Smooth muscle cell (in vitro differentiated cells): ENCODE results near the gene CLEC20A. TPM values are rescaled to one million over a fixed set of nuclear protein-coding genes. Genes with fewer than 3 reads are reported as not detected.
A peak's percentile ranks its signal among the peaks of the same experiment; 100 is the strongest.

Experiments used
- DNase-seq: peaks from one replicate; lab custom pipeline; 2025; ENCODE audit not compliant: unreplicated experiment; lab: John Stamatoyannopoulos, UW
- H2AFZ ChIP-seq: fragments of 200-600 bp; sonication (generic); 2 replicates; pipeline ENCODE4 v1.6.0; 2016; ENCODE audit warnings: antibody characterized with exemption, low read depth, mild to moderate bottlenecking
- H3F3A ChIP-seq: fragments of 200-600 bp; sonication (generic); 2 replicates; pipeline ENCODE4 v1.6.0; 2017; ENCODE audit warnings: antibody characterized with exemption, low read depth
- H3K27ac ChIP-seq: fragments of 200-600 bp; sonication (generic); 2 replicates; pipeline ENCODE4 v1.5.1; 2016; ENCODE audit warnings: low read depth, mild to moderate bottlenecking
- H3K27me3 ChIP-seq: fragments of 200-600 bp; sonication (generic); 2 replicates; pipeline ENCODE4 v1.6.1; 2016; ENCODE audit warnings: low read depth, mild to moderate bottlenecking
- H3K36me3 ChIP-seq: fragments of 200-600 bp; sonication (generic); 2 replicates; pipeline ENCODE4 v1.5.1; 2016; ENCODE audit warnings: low read depth
- H3K4me1 ChIP-seq: fragments of 200-600 bp; sonication (generic); 2 replicates; pipeline ENCODE4 v1.5.1; 2016; ENCODE audit warnings: low read depth
- H3K4me2 ChIP-seq: fragments of 200-600 bp; sonication (generic); 2 replicates; pipeline ENCODE4 v1.6.0; 2016; ENCODE audit warnings: mild to moderate bottlenecking
- H3K4me3 ChIP-seq: fragments of 200-600 bp; sonication (generic); 2 replicates; pipeline ENCODE4 v1.5.1; 2016; ENCODE audit warnings: mild to moderate bottlenecking
- H3K79me2 ChIP-seq: fragments of 200-600 bp; sonication (generic); 2 replicates; pipeline ENCODE4 v1.6.0; 2016; ENCODE audit warnings: low read depth, mild to moderate bottlenecking
- H3K9ac ChIP-seq: fragments of 200-600 bp; sonication (generic); 2 replicates; pipeline ENCODE4 v1.6.0; 2016; ENCODE audit warnings: low read depth
- H3K9me3 ChIP-seq: fragments of 200-600 bp; sonication (generic); replicated peaks from 2 replicates; pipeline ENCODE4 v1.5.1; 2016; ENCODE audit warnings: low read depth
- H4K20me1 ChIP-seq: fragments of 200-600 bp; sonication (generic); 2 replicates; pipeline ENCODE4 v1.6.0; 2016; ENCODE audit warnings: low read depth
- CTCF ChIP-seq: fragments of 200-600 bp; sonication (generic); IDR thresholded peaks from 2 replicates; pipeline ENCODE4 v1.5.1; 2017; ENCODE audit warnings: borderline replicate concordance, mild to moderate bottlenecking, antibody characterized with exemption; ENCODE audit not compliant: insufficient read depth, poor library complexity, severe bottlenecking
- WGBS: methylation state at CpG from one replicate; pipeline ENCODE4 v1.1.7; 2016; ENCODE audit warnings: low lambda C conversion rate; 5-methylcytosine and 5-hydroxymethylcytosine counted together
- polyA plus RNA-seq: library from polyadenylated mRNA; unstranded; fragments of >200 nt; fragmentation: Nextera tagmentation; extraction: Ambion mirVana; gene quantifications from 2 replicates; pipeline ENCODE4 v1.2.1, GENCODE V29; 2016
- total RNA-seq: library from RNA; depleted of rRNA; stranded (reverse); fragments of >200 nt; gene quantifications from 2 replicates; pipeline ENCODE4 v1.2.3, GENCODE V29; 2014

Gene CLEC20A
- total and polyA plus RNA-seq, 2 experiments from 2014 or later = 0.14 TPM; not detected in 1

DNA sequence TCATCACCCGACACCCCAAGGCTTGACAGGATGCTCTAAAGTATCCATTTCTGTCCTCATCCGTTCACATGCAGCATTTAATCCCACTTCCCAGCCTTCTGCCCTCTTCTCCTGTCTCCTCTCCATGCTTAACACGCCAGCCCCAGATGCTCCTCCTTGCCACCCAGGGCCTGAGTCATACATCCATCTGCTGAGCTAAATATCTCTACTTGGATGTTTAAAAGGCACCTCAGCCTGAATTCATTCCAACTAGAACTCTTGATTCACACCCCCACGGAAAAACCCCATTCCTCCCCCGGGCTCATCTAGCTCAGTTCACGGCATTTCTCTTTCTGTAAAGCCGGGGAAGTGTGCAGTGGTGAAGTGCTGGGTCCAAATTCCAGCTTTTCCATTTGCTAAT lies 43.9 kb upstream of the CLEC20A start:
- H3K27me3 ChIP-seq = no peaks in the 10 kb centered on the region
- H3K9me3 ChIP-seq = no peaks in the 10 kb centered on the region
- no peak overlapping the region for H3K27ac ChIP-seq
- no peak for DNase-seq
- no peaks in the 10 kb centered on the region for H3K4me1 ChIP-seq
- H4K20me1 ChIP-seq = no peaks in the 10 kb centered on the region
- H2AFZ ChIP-seq = no peak overlapping the region
- no peak for TF ChIP-seq CTCF
- 21% methylated on average over 7 of the region's 7 CpGs for WGBS
- peaks cover 9% of the 10 kb centered on the region for H3F3A ChIP-seq
- H3K36me3 ChIP-seq = no peaks in the 10 kb centered on the region
- no peak overlapping the region for H3K4me3 ChIP-seq
- no peak overlapping the region for H3K9ac ChIP-seq
- no peaks in the 10 kb centered on the region for H3K79me2 ChIP-seq
- peak overlapping the region; percentile 48 for H3K4me2 ChIP-seq

- Histone ChIP-seq H3K4me2 (no peak overlapping the region), H3K36me3 (no peaks in the 10 kb centered on the region), H4K20me1 (no peaks in the 10 kb centered on the region), H3K9ac (no peak overlapping the region), H3K27ac (no peak overlapping the region), H3K79me2 (no peaks in the 10 kb centered on the region), H3K4me1 (no peaks in the 10 kb centered on the region), H3F3A (peaks cover 9% of the 10 kb centered on the region), H3K4me3 (no peak overlapping the region), H2AFZ (no peak overlapping the region), H3K27me3 (no peaks in the 10 kb centered on the region), H3K9me3 (no peaks in the 10 kb centered on the region)
- no peak for DNase-seq
- WGBS = 71% methylated on average over 6 of the region's 6 CpGs
- no peak for TF ChIP-seq CTCF
Observed at GRCh38 chr1:178540204-178540603, 43.4 kb upstream of the CLEC20A start.

GRCh38 chr1:178539291-178539690 lies 42.5 kb upstream of the CLEC20A start:
- H3K79me2 ChIP-seq = no peaks in the 10 kb centered on the region
- 87% methylated on average over 7 of the region's 7 CpGs for WGBS
- H3K4me1 ChIP-seq = no peaks in the 10 kb centered on the region
- no peak overlapping the region for H3K9ac ChIP-seq
- no peak for TF ChIP-seq CTCF
- DNase-seq = no peak
- H3K27me3 ChIP-seq = no peaks in the 10 kb centered on the region
- no peak overlapping the region for H2AFZ ChIP-seq
- H3F3A ChIP-seq = peaks cover 9% of the 10 kb centered on the region
- H3K4me2 ChIP-seq = peak overlapping the region; percentile 80
- H4K20me1 ChIP-seq = no peaks in the 10 kb centered on the region
- H3K36me3 ChIP-seq = no peaks in the 10 kb centered on the region
- peak overlapping the region; percentile 87 for H3K27ac ChIP-seq
- no peak overlapping the region for H3K4me3 ChIP-seq
- H3K9me3 ChIP-seq = no peaks in the 10 kb centered on the region

DNA sequence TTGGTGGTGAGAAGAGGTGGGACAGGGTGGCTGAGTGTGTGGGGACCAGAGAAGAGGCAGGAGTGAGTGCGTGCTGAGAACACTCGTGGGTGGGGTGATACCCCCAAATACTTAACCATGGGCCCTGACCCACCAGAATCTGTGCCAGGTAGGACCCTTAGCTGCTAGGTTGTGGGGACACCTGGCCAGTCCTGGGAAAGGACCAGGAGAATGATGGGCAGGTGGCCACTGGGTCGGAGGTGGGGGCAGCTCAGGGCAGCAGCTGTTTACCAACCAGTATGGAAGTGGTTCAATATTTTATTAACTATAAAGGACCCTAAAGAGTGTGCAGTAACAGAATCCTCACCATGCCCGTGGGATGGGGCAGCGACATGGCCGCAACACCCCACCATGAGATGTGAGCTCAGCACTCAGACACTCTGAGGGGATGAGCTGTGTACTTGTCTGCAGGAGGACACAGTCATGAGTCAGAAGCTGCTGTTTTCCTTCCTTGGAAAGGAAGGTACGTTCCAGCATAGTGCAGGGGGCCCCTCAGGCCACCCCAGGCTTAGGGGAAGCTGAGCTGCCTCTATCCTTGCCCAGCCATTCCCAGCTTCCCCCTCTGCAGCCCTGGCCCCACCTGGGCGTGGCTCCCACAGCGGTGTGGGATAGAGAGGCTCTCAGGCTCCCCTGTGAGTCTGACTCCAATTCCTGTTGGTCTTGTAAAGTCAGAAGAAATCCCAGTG lies 41.6 kb upstream of the CLEC20A start:
- H3K27ac ChIP-seq = peak overlapping the region; percentile 87
- H3K9ac ChIP-seq = peak overlapping the region; percentile 42
- WGBS = 53% methylated on average over 9 of the region's 9 CpGs

More for the DNA sequence above, 41.6 kb upstream of the CLEC20A start:
- TF ChIP-seq CTCF = no peak
- peak; percentile 27 for DNase-seq
- Histone ChIP-seq H3K4me1 (no peaks in the 10 kb centered on the region), H3K4me3 (no peak overlapping the region), H3K79me2 (no peaks in the 10 kb centered on the region), H3K36me3 (no peaks in the 10 kb centered on the region), H2AFZ (peak overlapping the region; percentile 73), H3K4me2 (peak overlapping the region; percentile 80), H4K20me1 (no peaks in the 10 kb centered on the region), H3K27me3 (no peaks in the 10 kb centered on the region), H3F3A (peaks cover 9% of the 10 kb centered on the region), H3K9me3 (no peaks in the 10 kb centered on the region)
